Left hindlimb (tissue), 1 donor: ENCODE results near the gene TSTD2.

ENCODE experiments used
- DNase-seq: peaks from one replicate; pipeline ENCODE4 v3.0.0-alpha.2; 2018

TSTD2 gene

DNA sequence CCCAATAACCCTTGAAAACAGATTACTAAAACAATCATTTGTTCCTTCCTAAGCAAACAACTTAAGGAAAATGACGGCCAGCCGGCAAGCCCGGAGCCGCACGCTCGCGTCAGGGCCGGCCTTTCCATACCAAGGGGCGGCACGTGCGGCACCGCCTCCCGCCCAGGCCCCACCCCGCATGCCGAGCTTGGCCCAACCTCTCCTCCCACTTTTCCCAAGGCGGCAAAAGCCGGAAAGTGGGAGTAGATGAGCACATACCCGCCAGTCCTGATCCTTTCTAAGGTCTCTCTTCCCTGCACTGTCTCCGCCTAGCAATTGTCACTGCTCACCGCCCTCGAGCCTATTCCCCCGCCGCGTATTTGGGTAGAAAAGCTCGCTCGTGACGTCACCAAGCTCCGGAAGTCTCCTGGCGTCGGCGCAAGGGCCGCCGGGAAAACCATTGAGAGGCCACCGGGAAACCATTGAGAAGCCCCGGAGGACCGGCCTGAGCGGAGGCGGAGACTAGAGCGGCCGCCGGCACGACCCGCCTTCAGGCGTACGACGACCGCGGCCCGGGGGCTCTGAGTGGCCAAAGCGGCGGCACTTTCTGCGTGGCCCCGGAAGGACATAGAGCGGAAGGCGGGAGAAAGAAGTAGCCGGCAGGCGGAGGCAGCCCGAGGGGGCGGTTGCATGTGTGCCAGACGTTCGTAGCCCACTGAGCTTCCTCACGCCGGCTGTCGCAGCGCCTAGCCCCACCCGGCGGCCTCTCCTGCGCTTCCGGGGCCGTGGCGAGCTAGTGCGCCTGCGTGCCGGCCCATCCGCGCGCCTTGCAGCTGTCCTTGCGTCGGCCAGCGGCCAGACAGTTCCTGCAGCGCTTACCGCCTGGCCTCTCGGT is at the start of gene TSTD2, which contains the start of gene NCBP1:
TSTD2 (minus strand) TSS at position 384 of the 874 bp plus-strand sequence. CDS start 5,806 bp downstream, outside the sequence.
NCBP1 (plus strand) TSS at position 837 of the 874 bp plus-strand sequence. CDS start 61 bp downstream, outside the sequence.
- DNase-seq = peak; percentile 98

DNA sequence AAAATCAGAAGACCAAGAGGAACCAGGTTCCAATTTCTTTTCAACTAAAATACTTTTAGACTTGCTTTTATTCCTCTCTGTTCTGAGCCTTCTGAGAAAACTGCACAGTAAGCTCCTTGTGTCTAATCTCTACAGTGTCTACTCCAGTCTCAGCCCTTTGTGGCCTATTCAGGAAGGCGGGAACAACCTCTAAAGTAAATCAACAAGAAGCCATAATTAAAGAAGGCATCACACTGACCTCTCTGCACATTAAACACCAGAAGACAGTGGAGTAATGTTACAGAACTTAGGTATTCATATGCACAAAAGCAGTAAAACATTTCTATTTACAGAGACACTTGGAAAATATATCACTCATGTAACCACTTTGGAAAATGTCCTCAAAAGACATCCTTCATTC is 49.1 kb upstream of the TSTD2 start:
- no peak for DNase-seq

DNA sequence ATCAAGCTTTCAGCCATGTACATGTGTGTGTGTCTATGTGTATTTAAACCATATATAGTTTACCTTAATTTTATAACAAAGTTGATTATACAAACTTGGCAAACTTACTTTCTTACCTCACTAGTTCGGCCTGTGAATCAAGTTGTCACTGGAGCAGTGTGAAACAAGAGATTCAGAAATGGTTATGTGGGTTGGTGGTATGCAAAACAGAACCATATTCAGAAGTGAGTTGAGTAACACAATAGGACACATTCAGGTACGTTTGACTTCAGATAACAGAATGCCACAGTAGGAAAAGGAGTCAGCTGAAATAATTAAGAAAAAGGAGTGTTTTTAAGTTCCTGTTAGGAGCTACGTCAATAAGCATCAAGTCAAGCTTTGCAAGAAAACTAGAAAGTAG is 42.5 kb upstream of the TSTD2 start:
- no peak for DNase-seq

DNA sequence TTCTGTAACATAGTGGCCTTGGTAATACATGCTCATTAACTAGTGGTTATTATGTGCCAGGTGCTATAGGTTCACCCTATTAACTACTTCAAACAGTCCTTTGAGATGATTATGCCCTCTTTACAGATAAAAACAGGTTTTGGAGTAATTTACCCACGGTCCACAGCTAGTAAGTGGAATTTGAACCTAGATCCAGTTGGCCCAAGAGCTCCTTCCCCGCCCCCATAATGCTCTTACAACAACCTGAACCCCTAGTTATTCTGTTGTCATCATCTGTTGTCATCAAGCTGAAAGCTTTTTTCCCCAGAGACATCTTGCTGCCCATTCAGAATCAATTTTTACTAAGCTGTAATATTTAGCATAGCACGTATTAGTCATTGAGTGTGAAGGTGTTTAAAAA is 40.8 kb upstream of the TSTD2 start:
- DNase-seq = no peak

DNA sequence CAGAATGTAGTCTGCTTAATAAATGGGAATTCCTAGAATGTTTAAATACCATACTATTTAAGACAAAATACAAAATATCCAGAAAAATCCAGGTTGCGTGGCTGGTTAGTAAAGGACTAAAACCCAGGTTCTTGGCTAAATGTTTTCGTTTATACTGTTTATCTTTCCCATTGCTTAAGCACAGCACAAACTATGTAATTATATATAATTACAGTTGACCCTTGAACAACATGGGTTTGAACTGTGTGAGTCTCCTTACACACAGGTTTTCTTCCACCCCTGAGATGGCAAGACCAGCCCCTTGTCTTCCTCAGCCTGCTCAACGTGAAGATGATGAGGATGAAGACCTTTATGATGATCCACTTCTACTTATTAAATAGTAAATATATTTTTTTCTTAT is 39.2 kb upstream of the TSTD2 start:
- no peak for DNase-seq

DNA sequence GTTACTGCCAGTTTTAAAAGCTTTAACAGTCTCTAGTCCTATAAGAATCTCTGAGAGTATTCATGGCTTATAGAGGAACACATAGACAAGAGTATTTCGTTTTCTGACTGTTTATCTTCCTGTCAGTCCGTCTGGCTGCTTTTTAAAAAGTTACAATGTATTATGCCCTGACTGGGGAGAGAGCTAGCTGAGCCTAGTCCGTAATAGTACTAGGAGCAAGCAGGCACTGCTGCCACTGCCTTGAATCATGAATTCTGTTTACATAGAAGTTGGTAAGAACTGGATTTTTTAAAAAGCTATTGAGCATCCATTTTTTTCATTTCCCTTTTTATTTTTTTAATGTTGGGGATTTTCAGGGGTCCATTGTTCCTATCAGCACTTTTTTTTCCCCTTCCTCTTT is 37.4 kb upstream of the TSTD2 start:
- DNase-seq = no peak

DNA sequence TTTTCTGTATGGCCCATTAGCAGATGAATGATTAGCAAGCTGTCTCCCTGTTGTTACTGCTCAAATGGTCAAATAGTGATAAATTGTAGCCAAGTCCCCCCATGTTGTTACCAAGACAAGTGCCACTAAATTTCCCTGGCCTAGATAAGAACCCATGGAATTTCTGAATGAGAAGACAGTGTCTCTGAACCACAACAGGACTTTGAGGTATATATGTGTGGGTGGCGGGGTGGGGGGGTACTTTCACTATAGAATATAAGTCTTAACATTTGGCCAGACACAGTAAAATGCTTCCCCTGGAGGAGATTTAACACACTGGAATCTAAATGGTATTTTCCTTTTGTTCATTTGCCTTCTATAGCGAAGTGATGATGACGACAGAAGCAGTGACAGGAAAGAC is 35.3 kb upstream of the TSTD2 start:
- DNase-seq = no peak

DNA sequence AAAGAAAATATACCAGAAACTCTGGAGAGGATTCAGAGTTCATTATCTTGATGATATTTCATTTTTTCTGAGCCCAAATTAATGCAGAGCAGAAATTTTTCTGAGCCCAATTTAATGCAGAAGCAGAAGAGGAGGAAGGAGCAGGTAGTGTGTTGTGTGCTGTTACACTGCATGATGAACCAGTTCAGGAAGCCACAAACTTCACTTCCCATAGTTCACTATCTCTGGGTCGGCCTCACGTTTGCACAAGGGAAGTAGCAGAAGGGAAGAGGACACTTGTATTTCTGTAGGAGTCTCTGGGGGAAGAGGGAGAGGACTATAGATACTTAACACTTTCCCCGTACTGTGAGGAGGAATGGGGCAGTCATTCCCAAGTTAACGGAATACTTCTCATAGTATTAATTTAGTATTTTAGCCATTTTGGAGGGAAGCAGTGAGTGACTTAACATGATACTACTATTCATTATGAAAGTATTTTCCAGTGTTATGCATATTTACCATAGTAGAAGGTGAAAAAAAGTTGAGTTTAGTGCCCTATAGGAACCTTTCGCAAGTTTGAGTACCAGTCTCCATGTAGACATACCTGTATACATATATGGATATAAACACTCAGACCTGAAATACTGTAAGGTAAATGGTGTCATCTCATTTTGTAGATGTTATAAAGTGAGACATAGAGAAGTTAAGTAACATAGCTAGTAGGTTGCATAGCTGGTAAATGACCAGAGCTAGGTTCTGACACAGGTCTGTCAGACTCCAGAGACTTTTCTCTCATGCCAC is 33.9 kb upstream of the TSTD2 start:
- DNase-seq = no peak

DNA sequence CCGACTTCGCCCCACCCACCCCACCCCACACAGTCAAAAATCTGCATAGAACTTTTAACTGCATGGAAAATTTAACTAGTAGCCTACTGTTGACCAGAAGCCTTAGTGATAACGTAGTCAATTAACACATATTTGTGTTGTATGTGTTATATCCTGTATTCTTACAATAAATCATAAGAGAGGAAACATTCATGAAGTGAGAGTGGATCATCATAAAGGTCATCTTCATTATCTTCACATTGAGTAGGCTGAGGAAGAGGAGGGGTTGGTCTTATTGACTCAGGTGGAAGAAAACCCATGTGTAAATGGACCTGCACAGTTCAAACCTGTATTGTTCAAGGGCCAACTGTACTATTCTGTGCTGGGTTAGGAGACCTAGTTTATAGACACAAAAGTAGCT is 32.6 kb upstream of the TSTD2 start:
- DNase-seq = no peak

DNA sequence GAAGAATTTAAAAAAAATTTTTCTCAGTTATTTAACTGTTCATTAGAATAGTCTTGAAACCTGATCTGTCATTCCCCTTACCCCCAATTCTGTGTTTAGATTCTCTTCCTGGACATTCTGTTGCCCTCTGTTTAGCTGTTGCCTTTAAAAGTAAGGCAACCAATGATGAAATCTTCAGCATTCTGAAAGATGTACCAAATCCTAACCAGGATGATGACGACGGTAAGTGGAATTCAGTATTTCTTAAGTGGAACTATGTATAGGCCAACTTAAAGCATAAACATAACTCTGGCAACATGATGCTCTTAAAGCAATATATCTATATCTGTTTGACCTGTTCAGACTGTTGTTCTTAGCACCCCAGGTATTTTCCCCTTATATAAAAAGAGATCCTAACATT is 27.7 kb upstream of the TSTD2 start:
- no peak for DNase-seq

DNA sequence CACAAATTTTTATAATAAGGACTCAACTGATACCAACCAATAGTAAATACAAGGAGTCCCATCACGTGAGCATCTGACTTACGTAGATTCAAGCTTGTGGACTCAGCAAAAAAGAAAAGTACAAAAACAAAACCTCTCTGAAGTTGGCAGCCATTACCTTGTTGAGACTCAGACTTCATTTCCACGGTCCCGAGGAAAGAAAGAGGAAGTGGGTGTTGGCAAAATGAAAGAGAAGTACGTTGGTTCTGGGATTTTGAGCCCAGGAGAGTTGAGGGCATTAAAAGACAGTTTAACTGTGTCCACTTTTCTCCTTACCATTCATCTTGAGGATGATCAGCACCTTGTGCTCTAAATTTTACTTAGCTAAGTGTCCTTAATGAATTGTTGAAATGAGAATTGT is 27.2 kb upstream of the TSTD2 start:
- no peak for DNase-seq

DNA sequence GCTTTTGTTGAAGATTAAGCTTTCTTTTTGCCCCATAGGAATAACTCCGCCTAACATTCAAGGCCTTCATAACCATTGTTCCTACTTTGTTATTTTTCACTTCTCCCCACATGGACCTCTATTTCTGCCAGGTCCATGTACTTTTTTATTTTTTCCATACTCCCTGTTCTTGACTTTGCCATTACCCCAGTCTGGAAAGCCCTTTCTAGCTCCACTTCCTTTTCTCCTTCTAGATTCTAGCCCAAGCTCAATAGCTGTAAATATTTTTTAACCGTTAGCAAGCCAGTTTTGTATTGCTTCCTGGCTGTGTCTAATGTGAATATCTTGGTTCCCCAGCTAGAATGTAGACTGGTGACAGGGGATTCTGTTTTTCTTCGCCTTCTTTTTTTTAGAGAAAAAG is 26.6 kb upstream of the TSTD2 start:
- DNase-seq = no peak

DNA sequence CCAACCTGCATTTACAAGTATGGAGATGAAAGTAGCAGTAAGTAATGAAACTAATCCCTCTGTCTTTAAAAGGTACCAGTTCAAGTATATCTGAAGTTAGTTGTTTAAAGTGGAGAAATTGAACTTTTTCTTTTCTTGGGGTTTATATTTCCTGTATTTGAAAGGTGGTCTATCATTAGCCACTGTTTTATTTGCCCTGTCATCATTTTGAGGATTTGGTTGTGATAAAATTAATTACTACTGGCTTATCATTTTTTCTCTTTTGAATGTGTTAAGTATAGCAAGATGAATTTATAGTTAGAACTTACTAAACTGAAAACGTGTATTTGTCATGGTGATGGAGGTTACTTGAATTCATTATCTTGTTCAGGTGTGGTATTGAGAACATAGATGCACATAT is 25.5 kb upstream of the TSTD2 start:
- no peak for DNase-seq

DNA sequence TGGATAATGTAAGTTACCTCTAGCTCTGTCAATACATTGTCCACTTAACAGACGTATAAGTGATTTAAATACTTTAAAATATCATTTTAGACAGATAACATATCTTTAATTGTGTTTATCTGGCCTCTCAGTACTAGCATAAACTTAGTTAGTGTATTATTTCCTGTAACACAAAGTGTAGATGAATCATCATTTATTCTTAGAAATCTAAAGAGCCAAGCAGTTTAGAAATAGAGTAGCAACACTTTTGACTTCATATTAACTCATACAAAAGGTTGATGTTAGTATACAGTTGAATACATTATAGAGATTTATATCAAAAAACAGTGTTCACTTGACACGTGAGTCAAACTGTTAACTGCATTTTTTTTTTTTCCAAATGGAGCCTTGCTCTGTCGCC is 18.5 kb upstream of the TSTD2 start:
- DNase-seq = no peak

DNA sequence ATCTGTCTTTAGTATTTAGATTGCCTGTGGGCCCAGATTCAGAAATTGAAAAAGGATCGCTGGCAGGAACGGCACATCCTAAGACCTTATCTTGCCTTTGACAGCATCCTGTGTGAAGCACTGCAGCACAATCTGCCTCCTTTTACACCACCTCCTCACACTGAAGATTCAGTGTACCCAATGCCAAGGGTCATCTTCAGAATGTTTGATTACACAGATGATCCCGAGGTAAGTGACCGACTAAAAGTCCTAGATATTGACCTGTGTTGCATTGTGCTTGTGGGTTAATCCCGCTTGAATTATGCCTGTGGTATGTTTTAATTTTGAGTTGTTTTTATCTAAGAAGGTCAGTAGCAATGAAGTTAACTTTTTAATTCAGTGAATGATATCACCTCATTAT is 14.8 kb upstream of the TSTD2 start:
- DNase-seq = no peak

DNA sequence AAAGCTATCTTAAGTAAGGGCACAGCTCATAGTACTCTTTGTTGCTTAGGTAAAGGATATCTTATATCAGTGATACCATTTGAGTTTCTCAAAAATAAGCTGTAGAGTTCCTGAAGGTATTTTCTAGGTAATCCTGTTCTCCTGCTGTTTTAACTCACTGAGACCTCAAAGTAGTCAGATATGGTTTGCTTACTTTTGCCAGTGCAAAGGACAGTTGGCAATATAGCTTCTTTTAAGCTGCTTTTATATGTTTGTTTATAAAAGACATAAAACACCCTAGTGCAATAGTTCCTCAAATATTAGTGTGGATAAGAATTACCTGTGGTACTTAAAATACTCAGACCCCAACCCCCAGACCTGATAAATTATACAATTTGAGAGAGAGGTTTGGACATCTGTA is 12.6 kb upstream of the TSTD2 start:
- DNase-seq = no peak

DNA sequence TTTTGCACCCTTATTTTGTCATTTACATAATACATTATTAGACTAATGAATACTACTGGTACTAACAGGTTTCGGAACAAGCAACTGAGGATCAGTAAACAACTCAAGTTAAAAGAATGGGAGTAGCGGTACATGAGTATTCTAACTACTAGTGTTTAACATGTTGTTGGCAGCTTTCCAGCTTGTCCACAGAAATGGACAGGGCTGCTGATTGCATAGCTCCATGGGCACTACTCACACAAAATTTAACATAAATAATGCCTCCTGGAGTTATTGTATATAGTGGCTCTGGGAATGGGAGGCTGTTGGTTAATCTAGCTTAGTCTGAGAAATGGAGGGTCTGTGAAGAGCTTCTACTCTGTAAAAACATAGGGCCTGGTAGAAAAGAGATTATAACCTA is 7.2 kb upstream of the TSTD2 start:
- DNase-seq = no peak

DNA sequence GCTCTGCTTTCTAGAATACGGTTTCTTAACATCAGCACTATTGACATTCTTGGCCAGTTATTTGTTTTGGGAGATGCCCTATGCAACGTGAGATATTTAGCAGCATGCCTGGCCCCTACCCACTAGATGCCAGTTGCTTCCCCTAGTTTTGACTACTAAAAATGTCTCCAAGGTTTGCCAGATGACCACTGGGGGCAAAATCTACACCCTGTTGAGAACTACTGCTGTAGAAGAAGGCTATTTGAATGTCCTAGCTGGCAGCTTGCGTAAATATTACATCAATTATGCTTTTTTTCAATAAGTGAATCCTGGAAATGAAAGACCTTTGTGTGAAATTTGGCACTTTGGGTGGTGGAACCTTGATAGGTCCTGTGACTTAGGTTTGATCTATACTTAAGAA is 5.5 kb upstream of the TSTD2 start:
- no peak for DNase-seq

DNA sequence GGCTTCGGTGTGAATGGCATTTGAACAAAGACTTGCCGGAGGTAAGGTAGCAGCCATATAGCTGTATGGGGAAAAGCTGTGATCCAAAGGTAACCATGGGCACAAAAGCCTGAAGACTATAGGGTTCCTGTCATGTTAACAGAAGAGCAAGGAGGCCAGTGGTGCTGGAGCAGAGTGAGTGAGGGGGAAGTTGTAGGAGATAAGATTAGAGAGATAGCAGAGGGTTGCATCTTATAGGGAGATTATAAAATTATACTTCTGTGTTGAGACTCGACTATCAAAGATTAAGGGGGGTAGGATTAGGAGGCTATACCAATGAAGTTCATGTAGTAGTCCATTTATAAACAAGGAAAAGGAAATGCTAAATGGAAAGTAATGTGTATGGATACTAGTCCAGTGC is 3.7 kb upstream of the TSTD2 start:
- DNase-seq = no peak

DNA sequence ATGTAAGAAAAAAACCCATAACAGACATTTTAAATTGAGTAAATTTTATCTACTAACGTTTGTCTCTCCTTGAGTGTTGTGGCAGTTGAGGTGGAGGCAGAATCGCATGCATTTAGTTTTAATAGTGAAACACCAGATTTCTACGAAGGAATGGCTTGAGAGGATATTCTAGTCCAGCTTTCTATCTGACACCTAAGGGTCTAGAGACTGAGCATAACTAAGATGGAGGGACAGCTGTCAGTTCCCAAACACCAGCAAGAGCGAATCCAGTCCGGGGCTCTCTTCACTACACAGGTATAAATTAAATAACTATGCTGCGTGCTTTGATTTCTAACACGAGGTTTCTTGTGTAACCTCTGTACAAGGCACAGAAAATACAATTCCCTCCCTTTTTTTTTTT is 1.9 kb upstream of the TSTD2 start:
- no peak for DNase-seq

DNA sequence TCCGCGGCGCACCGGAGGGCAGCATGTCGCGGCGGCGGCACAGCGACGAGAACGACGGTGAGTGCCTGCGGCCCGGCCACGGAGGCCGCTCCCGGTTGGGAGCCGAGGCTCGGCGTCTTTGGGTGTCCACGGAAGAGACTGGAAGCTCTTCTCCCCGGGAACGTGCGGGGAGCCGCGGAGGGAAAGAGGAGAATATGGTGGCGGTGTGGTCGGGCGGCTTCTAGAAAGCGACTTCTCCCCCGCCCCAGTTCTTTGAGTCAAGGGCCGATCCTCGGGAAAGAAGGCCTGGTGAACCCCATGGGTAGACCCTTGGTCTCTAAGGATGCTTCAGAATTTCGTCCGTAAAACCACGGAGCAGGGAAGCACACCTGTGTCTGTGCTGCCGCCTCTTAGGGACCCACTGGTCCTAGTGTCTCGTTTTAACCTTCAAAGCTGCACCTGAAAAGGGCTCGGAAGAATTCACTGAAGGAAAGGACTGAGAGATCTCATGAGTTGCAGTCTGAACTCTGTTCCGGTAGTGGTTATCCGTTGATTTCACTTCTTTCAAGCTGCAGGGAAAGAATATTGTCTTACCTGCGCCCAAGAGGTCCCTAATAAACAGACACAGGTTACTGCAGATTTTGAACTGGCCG is 807 bp upstream of the TSTD2 start:
- no peak for DNase-seq

DNA sequence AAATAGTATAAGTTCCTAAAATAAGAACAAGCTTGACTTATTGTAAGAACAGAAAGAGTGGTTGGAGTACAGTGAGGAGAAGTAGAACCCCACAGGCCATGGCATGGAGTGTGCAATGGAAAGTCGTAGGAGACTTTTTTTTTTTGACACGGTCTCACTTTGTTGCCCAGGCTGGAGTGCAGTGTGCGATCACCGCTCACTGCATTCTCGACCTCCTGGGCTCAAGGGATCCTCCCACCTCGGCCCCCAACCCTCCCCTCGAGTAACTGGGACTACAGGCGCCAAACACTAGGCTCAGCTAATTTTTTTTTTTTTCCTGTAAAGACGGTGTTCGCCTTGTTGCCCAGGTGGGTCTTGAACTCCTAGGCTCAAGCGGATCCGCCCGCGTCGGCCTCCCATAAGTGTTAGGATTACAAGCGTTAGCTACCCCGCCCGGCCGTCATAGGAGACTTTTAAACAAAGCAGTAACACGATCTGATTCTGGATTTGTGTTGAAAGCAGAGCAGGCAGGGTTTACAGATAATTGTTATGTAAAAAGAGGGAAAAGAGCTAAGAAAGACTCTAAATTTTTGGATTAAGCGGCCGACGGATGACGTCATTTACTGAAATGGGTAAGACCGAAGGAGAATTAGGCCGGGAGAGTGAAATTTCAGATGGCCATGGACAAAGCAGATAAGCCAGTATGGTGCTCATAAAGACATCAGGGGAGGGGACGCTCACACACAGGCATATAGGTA is 752 bp downstream of the TSTD2 start:
- peak; percentile 61 for DNase-seq

DNA sequence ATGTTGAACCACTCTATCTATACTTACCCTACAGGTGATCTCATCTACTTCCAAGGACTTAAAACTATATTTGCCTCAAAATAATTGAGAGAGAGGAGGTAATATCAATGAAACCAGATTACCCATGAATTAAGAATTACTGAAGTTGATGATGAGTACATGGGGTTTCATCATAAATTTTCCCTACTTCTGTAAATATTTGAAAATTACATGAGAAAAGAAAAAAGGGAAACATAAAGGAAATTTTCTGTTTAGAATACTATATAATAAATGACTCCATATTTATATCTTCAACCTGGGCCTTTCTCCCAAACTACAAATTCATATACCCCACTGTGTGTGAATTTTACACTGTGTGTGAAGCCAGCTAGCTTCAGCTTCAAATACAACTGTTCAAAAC is 2.6 kb downstream of the TSTD2 start:
- DNase-seq = no peak
